OCI-LY7 (cell line): ENCODE measurements around the gene RNF144B. TPM values are rescaled to one million over a fixed set of nuclear protein-coding genes. Genes with fewer than 3 reads are reported as not detected.

Experiments
- BruUV-seq: library from RNA; stranded (reverse); fragments of 400-500 nt; replicated peaks from 2 replicates; lab custom pipeline; 2021; lab: Mats Ljungman, UMichigan
- CTCF ChIA-PET: fragments of 300-600 bp; sonication (Branson Sonifier 250); formaldehyde crosslinking; loops from one replicate; lab custom pipeline; 2022; ENCODE audit warnings: antibody characterized with exemption; ENCODE audit not compliant: unreplicated experiment; lab: Charles Lee
- POLR2A ChIA-PET: fragments of 300-600 bp; sonication (Branson Sonifier 250); formaldehyde crosslinking; loops from one replicate; lab custom pipeline; 2022; ENCODE audit warnings: antibody characterized with exemption; lab: Charles Lee
- DNase-seq: peaks from one replicate; pipeline ENCODE4 v3.0.0-alpha.2; 2015; ENCODE audit warnings: low spot score
- H2AFZ ChIP-seq: fragments of 200-600 bp; sonication (generic), shearing (Covaris generic); 2 replicates; pipeline ENCODE4 v1.6.1; 2014; ENCODE audit warnings: mild to moderate bottlenecking, antibody characterized with exemption, low read length, moderate library complexity
- H3K27ac ChIP-seq: fragments of 200-600 bp; sonication (generic); 2 replicates; pipeline ENCODE4 v1.5.1; 2014; ENCODE audit warnings: mixed run types, low read depth, mild to moderate bottlenecking, moderate library complexity, low read length, inconsistent platforms; ENCODE audit not compliant: poor library complexity, severe bottlenecking
- H3K36me3 ChIP-seq: fragments of 200-600 bp; sonication (generic); 2 replicates; pipeline ENCODE4 v1.6.1; 2014; ENCODE audit warnings: mild to moderate bottlenecking, antibody characterized with exemption, low read length, moderate library complexity, mixed read lengths; ENCODE audit not compliant: insufficient read depth
- H3K4me1 ChIP-seq: fragments of 200-600 bp; sonication (generic); 2 replicates; pipeline ENCODE4 v1.5.1; 2014; ENCODE audit warnings: mild to moderate bottlenecking, low read length; ENCODE audit not compliant: insufficient read depth, poor library complexity, severe bottlenecking
- H3K4me2 ChIP-seq: fragments of 200-600 bp; sonication (generic); 2 replicates; pipeline ENCODE4 v1.6.1; 2014; ENCODE audit warnings: mild to moderate bottlenecking, low read length
- H3K4me3 ChIP-seq: fragments of 200-600 bp; sonication (generic); 2 replicates; pipeline ENCODE4 v1.5.1; 2014; ENCODE audit warnings: mild to moderate bottlenecking, low read depth, low read length; ENCODE audit not compliant: poor library complexity, severe bottlenecking
- H3K79me2 ChIP-seq: fragments of 200-600 bp; sonication (generic); 2 replicates; pipeline ENCODE4 v1.6.1; 2016; ENCODE audit warnings: low read depth, mild to moderate bottlenecking, low read length, moderate library complexity, mixed read lengths; ENCODE audit not compliant: insufficient read depth
- H3K9me2 ChIP-seq: fragments of 200-600 bp; sonication (generic); 2 replicates; pipeline ENCODE4 v1.6.1; 2016; ENCODE audit warnings: mild to moderate bottlenecking, low read length, mixed read lengths; ENCODE audit not compliant: insufficient read depth
- H3K9me3 ChIP-seq: fragments of 200-600 bp; sonication (generic); 2 replicates; pipeline ENCODE4 v1.6.1; 2014; ENCODE audit warnings: mild to moderate bottlenecking, mixed run types, low read length, mixed read lengths
- H4K20me1 ChIP-seq: fragments of 200-600 bp; sonication (generic); 2 replicates; pipeline ENCODE4 v1.6.1; 2014; ENCODE audit warnings: mild to moderate bottlenecking, antibody characterized with exemption, low read length, moderate library complexity, mixed read lengths; ENCODE audit not compliant: insufficient read depth
- EZH2phosphoT487 ChIP-seq: fragments of 200-600 bp; sonication (generic); IDR thresholded peaks from 2 replicates; pipeline ENCODE4 v1.6.1; 2018; ENCODE audit warnings: low read depth, borderline replicate concordance, mild to moderate bottlenecking, mixed run types, antibody characterized with exemption, low read length, moderate library complexity, mixed read lengths
- intact Hi-C: fragments of 100-400 bp; cut with micrococcal nuclease; formaldehyde crosslinking; loops from one replicate; pipeline ENCODE4 v1.10.0; 2022; ENCODE audit not compliant: unreplicated experiment
- total RNA-seq, 2 experiments: library from RNA; depleted of rRNA in 1 of 2; stranded (reverse); fragments of >200 nt in 1 of 2; shearing (Covaris generic) in 1 of 2; gene quantifications; 2 replicates each; pipeline ENCODE4 v1.2.3, GENCODE V29; 2014 to 2022
- TF ChIP-seq, protein P1 (sequence below): fragments of 200-600 bp; sonication (generic); conservative IDR thresholded peaks from 2 replicates; pipeline ENCODE4 v1.5.1; 2014; ENCODE audit warnings: mild to moderate bottlenecking, antibody characterized with exemption, low read length, moderate library complexity, mixed read lengths

RNF144B gene
- total RNA-seq, 2 experiments from 2014 or later: 83.4 to 151 TPM

- H3K4me1 ChIP-seq: peaks cover 45% of the 10 kb centered on the region
- peaks cover 97% of the 10 kb centered on the region for H3K36me3 ChIP-seq
- no TSS peak for BruUV-seq
- CTCF ChIA-PET: no interaction called here
- H3K4me2 ChIP-seq: no peak overlapping the region
- TF ChIP-seq EZH2phosphoT487: no peak
- TF ChIP-seq, protein P1, sequence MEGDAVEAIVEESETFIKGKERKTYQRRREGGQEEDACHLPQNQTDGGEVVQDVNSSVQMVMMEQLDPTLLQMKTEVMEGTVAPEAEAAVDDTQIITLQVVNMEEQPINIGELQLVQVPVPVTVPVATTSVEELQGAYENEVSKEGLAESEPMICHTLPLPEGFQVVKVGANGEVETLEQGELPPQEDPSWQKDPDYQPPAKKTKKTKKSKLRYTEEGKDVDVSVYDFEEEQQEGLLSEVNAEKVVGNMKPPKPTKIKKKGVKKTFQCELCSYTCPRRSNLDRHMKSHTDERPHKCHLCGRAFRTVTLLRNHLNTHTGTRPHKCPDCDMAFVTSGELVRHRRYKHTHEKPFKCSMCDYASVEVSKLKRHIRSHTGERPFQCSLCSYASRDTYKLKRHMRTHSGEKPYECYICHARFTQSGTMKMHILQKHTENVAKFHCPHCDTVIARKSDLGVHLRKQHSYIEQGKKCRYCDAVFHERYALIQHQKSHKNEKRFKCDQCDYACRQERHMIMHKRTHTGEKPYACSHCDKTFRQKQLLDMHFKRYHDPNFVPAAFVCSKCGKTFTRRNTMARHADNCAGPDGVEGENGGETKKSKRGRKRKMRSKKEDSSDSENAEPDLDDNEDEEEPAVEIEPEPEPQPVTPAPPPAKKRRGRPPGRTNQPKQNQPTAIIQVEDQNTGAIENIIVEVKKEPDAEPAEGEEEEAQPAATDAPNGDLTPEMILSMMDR: no peak
- H4K20me1 ChIP-seq: peaks cover 44% of the 10 kb centered on the region
- no peaks in the 10 kb centered on the region; the same call in 1 of the 2 replicates for H3K9me3 ChIP-seq
- POLR2A ChIA-PET: no interaction called here
- H3K79me2 ChIP-seq: peaks cover 100% of the 10 kb centered on the region
- intact Hi-C loops: no loop called here
- DNase-seq: no peak
- no peak overlapping the region for H3K27ac ChIP-seq
- H3K4me3 ChIP-seq: no peak overlapping the region
- no peaks in the 10 kb centered on the region for H3K9me2 ChIP-seq
- no peak overlapping the region for H2AFZ ChIP-seq
These were observed 35.0 kb downstream of the RNF144B start for GRCh38 chr6:18422136-18422535.

DNA sequence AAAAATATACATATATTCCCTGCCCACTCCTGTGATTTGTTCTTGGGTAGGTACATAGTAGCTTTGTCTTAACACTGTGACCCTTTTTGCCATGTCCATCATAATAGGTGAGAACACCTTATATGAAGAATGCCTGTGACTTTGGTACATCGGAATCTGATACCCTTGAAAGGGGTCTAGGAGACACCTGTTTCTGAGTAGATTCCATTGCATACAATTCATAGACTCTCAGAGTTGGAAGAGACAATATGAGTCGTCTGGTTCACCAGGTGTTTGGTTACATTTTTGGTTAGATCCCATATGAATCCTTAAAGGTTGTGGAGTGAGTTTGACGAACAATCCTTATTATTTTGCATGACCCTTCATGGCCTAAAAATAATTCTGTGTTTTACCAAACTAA lies 36.3 kb downstream of the RNF144B start:
- no peak for TF ChIP-seq EZH2phosphoT487
- TF ChIP-seq, protein P1: no peak
- BruUV-seq: no TSS peak
- DNase-seq: no peak
- intact Hi-C loops: no loop called here
- H3K79me2 ChIP-seq: peaks cover 98% of the 10 kb centered on the region
- H3K27ac ChIP-seq: no peak overlapping the region
- CTCF ChIA-PET: no interaction called here
- POLR2A ChIA-PET: interaction anchor here (0.7 to 1.7 kb wide), 4 partner anchors 16 to 233 kb away, joined by 3 to 4 read pairs (median 3); no protein-coding TSS in a partner anchor
- H3K4me2 ChIP-seq: no peak overlapping the region
- H4K20me1 ChIP-seq: peaks cover 45% of the 10 kb centered on the region
- H3K4me3 ChIP-seq: no peak overlapping the region
- no peaks in the 10 kb centered on the region for H3K9me3 ChIP-seq
- H3K4me1 ChIP-seq: peaks cover 39% of the 10 kb centered on the region
- H3K36me3 ChIP-seq: peaks cover 97% of the 10 kb centered on the region
- no peak overlapping the region for H2AFZ ChIP-seq
- H3K9me2 ChIP-seq: no peaks in the 10 kb centered on the region

GRCh38 chr6:18424201-18424600 lies 37.1 kb downstream of the RNF144B start:
- Histone ChIP-seq H3K36me3 (peaks cover 98% of the 10 kb centered on the region), H3K9me3 (no peaks in the 10 kb centered on the region), H3K4me1 (peaks cover 39% of the 10 kb centered on the region), H3K79me2 (peaks cover 98% of the 10 kb centered on the region), H3K4me3 (no peak overlapping the region), H3K9me2 (no peaks in the 10 kb centered on the region), H4K20me1 (peaks cover 45% of the 10 kb centered on the region), H3K4me2 (no peak overlapping the region), H3K27ac (no peak overlapping the region), H2AFZ (no peak overlapping the region)
- intact Hi-C loops: no loop called here
- BruUV-seq: no TSS peak
- ChIA-PET CTCF (no interaction called here), POLR2A (interaction anchor here (1.7 kb wide), 1 partner anchor 64 kb away, joined by 3 read pairs; no protein-coding TSS in a partner anchor)
- no peak for DNase-seq
- TF ChIP-seq EZH2phosphoT487: no peak
- TF ChIP-seq, protein P1: no peak
